OCI-M1 (cell line): ENCODE measurements around the gene BHLHE40.
"Not testable (repeated sequence)": the region's sequence is repeated elsewhere in the genome, so short reads cannot be mapped to it uniquely, and the experiment has no call there.

Experiments
- DNase-seq: peaks from one replicate; lab custom pipeline; 2025; lab: John Stamatoyannopoulos, UW

Gene BHLHE40

DNA sequence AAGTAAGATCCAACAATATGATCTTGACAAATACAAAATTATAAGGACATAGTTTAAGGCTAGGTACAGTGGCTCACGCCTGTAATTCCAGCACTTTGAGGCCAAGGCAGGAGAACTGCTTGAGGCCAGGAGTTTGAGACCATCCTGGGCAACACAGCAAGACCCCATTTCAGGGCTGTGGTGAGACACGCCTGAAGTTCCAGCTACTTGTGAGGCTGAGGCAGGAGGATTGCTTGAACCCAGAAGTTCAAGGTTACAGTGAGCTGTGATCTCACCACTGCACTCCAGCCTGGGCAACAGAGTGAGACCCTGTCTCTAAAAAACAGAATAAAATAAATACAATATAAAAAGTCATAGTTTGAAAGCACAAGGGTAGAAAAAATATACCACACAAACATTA lies 17.4 kb upstream of the BHLHE40 start:
- DNase-seq: not testable (repeated sequence)

DNA sequence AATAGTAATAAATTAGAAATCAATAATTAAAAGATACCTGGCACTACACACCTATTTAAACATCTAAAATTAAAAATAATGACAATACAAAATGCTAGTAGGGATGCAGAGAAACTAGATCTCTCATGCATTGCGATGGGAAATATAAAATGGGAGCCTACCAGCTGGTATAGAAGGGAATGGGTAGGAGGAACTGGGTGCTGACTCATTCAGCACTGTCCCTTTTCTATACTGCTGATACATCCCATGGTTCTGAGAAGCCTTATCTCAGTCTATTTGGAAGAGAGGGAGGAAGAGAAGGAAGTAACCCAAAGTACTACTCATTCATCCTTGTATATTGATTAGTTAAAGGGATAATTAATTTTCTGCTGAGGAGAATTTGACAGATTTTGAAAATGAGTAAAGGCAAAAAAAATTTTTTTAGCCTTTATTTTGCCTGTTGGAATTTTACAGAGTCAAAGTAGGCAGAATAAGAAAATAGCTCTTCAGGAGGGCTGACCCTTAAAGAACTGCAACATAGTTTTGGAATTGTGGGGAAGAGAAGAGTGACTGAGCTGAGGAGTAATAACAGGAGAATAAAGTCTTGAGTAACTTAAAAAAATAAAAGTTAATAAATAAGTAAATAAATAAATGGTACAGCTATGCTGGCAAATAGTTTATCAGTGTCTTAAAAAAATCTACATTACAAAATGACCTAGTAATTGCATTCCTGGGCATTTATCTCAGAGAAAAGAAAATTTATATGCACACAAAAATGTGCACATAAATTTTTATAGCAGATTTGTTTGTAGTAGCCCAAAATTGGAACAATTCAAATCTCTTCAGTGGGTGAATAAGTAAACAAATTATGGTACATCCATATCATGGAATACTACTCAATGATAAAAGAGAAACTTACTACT lies 15.3 kb upstream of the BHLHE40 start:
- peak; percentile 71 for DNase-seq

DNA sequence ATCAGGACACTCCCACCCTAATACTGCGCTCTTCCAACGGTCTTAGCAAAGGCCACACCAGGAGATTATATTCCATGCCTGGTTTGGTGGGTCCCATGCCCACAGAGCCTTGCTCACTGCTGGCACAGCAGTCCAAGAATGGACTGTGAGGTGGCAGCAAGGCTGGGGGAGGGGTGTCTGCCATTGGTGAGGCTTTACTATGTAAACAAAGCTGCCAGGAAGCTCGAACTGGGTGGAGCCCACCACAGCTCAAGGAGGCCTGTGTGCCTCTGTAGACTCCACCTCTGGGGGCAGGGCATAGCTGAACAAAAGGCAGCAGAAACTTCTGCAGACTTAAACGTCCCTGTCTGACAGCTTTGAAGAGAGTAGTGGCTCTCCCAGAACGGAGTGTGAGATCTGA lies 13.2 kb upstream of the BHLHE40 start:
- not testable (repeated sequence) for DNase-seq

DNA sequence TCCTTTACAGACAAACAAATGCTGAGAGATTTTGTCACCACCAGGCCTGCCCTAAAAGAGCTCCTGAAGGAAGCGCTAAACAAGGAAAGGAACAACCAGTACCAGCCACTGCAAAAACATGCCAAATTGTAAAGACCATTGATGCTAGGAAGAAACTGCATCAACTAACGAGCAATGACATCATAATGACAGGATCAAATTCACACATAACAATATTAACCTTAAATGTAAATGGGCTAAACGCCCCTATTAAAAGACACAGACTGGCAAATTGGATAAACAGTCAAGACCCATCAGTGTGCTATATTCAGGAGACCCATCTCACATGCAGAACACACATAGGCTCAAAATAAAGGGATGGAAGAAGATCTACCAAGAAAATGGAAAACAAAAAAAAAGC lies 11.6 kb upstream of the BHLHE40 start:
- DNase-seq: not testable (repeated sequence)

DNA sequence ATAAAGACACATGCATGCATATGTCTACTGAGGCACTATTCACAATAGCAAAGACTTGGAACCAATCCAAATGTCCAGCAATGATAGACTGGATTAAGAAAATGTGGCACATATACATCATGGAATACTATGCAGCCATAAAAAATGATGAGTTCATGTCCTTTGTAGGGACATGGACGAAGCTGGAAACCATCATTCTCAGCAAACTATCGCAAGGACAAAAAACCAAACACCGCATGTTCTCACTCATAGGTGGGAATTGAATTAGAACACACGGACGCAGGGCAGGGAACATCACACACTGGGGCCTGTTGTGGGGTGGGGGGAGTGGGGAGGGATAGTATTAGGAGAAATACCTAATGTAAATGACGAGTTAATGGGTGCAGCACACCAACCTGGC lies 7.8 kb upstream of the BHLHE40 start:
- DNase-seq: not testable (repeated sequence)

DNA sequence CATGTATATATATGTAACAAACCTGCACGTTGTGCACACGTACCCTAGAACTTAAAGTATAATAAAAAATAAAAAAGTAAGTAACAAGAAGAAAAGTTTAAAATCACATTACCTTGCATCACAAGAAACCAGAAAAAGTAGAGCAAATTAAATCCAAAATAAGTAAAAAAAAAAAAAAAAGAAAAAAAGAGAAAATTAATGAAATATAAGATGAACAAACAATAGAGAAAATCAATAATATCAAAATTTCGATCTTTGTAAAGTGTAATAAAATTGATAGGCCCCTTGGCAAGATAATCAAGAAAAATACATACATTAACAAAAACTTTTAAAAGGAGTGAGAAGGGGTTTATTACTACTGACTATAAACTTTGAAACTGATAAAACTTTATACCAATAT lies 7.4 kb upstream of the BHLHE40 start:
- no peak for DNase-seq

DNA sequence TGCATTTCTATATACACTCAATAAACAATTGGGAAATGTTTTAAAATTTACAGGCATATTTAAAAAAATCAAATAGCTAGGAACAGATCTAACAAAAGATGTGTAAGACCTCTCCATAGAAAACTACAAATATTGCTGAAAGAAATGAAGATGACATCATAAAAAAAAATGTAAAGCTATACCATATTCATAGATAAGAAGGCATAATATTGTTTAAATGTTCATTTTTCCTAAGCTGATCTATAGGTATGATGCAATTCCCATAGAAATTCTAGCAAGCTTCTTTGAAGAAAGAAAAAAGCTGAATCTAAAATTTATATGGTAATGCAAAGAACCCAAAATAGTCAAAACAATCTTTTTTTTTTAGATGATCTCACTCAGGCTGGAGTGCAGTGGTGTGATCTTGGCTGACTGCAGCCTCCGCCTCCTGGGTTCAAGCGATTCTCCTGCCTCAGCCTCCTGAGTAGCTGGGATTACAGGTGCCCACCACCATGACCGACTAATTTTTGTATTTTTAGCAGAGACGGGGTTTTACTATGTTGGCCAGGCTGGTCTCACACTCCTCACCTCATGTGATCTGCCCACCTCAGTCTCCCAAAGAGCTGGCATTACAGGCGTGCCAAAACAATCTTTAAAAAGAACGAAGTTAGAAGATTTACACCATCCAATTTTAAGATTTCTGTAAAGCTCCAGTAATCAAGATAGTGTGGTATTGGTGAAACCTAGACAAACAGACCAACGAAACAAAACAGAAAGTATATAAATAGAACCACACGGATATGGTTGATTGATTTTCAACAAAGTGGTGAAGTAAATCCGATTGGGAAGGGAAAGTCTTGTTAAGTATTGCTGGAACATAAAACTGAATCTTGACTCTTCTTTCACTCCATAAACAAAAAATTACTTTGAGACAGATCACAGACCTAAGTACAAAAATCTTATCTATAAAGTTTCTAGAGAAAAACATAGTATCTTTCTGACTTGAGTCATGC lies 6.3 kb upstream of the BHLHE40 start:
- DNase-seq: peak; percentile 71

DNA sequence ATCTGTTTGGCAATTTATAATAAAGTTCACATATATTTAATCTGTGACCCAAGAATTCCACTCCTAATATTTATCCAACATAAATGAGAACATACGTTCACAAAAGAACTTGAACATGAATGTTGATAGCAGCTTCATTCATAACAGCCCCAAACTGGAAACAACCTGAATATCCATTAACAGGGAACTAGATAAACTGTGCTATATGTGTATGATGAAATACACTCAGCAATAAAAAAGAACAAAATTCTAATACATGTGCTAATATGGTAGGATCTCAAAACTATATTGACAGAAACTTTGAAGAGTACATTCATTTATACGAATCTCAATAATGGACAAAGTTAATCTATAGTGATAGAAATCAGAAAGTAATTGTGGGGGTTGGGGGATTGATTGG lies 5.1 kb upstream of the BHLHE40 start:
- peak; percentile 53 for DNase-seq

DNA sequence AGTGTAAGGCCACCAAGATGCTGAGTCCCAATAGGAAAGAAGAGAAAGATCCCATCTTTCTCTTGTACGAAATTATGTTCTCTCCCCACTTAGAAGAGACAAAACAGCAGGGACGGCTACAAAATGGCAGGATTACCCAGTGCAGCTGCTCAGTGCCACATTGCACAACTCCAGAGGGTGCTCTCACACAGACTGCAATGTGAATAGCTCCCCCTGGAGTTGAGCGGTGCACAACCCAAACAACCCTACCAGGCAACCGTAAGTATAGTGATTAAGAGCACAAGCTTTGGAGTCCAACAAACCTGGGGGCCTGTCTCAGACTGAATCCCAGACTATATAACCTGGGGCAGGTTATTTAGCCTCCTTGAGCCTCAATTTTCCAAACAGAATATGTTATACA lies 3.1 kb upstream of the BHLHE40 start:
- peak; percentile 95 for DNase-seq

DNA sequence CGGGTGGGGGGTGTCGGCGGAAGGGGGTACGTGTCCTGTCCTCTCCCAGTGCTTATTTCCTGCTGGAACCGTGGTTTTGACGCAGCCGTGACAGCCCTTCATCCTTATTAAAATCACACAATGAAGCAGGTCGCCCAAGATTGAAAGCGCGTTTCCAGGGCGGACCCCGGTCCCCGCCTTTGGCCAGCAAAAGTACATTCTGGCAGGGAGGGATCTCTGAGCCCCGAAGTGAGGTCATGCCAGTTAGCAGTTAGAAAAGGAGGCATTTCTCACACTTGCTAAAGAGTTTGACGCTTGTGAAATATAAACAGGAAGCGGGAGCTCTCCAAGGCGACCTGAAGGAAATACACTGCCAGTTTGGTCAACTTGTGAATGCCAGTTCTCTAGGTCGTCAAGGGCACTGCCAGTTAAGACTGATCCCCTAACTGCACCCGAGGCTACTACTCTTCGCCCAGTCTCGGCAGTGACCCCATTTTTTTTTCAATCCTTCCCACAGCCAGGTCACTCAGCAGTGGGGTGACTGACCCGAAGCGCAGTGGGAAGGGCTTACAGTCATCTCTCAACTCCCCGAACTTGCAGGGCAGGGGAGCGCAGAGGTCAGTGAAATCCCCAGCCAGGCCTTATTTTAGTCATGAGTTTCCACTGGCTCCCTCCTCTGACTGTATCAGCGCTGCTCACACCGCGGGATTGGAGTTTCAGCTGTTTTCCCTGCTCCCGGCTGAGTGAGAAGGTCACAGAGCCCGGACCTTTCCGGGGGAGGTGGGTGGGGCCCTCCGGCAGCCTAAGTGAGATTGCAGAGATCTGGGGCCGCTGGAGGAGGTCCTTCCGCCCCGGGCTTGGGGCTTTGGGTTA lies 2.0 kb upstream of the BHLHE40 start:
- DNase-seq: peak; percentile 93

DNA sequence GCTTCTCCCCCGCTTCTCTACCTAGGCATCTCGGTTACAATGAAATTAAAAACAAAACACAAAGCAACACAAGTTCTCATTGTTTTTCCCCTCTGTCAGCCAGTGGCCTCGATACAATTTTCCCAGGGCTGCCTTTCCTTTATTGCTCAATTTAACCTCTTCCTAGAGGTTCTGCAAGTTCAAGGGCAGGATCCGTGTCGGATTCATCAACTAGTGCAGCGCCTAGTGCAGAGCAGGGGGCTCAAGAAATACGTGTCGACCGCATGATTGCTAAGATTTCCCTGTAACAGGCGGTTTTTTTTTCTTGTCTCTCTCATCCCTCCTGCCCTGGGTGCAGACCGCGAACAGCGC lies 1.4 kb upstream of the BHLHE40 start:
- peak; percentile 94 for DNase-seq

DNA sequence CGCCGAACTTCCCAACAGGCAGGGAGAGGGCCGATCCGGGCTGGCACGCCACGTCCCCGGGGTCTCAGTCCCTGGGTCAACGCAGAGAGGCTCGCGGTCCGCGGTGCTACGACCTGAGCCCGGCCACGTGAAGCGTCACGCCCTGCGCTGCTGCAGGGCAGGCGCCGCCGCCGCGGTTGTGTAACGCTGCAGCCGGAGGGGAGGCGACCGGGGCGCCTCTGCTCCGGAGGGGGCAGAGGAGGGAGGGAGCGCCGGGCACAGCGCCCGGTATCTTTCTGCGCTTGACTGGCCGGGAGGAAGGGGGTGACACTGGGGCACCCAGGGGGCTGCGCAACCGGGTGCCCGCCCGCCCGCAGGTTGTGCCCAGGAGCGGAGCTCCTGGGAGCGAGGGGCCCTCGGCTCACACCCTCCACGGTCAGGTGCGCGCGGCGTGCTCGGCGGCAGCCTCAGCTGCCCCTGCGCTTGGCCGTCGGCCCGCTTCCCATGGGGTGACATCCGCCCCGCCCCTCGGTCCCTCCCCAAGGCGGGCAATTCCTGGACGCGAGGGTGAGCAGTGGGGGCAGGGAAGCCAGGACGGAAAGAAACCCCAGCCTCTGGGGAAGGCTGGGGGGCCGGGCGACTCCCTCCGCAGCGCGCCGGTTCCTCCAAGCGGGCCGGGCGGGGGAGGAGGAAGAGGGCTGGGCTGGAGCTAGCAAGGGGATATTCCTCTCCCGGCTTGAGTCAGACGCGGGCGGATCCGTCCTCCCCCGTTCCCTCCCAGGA lies 852 bp upstream of the BHLHE40 start:
- DNase-seq: peak; percentile 99

DNA sequence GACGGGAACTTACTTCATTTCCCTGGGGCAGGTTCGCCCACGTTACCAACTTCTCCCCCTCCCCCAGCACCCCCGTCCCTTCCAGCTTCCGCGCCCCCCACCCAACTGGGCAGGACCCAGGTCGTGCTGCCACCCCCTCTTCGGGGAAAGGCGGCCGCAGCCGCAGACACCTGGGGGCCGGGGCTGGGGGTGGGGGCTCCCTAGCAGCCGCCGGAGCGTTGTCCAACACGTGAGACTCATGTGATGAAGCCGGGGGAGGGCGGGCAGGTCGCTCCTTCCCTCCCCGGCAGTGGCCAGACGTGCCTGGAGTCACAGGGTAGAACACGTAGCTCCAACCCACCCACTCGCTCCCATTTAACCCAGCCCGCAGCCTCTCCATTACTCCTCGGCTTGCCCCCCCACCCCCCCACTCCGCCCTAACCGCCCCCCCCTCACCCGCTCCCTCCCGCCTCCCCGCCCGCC lies 240 bp upstream of the BHLHE40 start:
- peak; percentile 99 for DNase-seq

DNA sequence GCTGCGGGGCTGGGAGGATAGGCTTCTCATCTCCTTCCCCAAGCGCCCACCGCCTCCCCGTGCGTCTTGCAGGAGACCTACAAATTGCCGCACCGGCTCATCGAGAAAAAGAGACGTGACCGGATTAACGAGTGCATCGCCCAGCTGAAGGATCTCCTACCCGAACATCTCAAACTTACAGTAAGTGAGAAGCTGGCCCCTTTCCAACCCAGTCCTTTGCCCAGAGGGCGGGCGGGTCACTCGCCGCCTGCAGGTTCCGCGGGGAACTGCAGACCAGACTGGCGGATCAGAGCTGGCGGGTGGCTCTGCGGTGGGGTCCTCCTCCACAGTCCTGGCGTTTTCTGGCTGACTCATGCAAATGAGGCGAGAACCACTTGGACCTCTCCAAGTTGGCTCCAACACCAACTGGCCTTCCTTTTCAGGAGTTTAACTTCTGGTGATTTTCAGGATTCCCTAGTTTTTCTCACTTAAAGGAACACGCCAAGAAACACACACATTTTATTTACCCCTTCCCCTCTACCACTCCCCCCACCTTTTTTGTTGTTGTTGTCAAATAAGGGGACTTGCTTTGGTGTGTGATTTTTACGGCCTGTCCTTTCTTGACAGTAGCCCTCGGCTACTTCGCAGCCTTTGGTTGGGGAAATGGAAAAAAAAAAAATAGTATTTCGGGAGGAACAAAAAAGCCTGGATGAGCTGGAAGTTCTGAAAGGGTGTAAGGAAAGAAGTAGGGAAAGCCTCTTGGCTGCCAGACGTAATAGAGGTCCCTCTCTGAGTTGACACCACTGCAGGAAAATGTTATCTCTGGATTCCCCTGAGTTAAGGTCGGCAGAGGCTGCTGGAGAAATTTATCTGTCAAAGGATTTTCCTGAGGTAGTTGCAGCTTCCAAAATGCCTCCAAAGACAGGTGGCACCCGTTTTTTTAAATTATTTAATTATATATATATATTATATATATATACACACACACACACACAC lies 1.3 kb downstream of the BHLHE40 start:
- peak; percentile 99 for DNase-seq

DNA sequence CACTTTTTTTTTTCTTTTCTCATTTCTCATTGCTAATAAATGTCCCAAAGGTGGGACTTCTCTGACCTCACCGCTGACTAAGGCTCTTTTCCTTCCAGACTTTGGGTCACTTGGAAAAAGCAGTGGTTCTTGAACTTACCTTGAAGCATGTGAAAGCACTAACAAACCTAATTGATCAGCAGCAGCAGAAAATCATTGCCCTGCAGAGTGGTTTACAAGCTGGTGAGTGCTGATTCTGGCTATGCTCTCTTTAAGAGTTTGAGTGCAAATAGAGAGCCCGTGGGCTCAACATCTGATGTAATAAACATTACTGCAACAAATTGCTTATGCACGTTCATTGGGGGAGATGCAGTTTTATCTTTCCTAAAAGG lies 2.0 kb downstream of the BHLHE40 start:
- DNase-seq: peak; percentile 80

DNA sequence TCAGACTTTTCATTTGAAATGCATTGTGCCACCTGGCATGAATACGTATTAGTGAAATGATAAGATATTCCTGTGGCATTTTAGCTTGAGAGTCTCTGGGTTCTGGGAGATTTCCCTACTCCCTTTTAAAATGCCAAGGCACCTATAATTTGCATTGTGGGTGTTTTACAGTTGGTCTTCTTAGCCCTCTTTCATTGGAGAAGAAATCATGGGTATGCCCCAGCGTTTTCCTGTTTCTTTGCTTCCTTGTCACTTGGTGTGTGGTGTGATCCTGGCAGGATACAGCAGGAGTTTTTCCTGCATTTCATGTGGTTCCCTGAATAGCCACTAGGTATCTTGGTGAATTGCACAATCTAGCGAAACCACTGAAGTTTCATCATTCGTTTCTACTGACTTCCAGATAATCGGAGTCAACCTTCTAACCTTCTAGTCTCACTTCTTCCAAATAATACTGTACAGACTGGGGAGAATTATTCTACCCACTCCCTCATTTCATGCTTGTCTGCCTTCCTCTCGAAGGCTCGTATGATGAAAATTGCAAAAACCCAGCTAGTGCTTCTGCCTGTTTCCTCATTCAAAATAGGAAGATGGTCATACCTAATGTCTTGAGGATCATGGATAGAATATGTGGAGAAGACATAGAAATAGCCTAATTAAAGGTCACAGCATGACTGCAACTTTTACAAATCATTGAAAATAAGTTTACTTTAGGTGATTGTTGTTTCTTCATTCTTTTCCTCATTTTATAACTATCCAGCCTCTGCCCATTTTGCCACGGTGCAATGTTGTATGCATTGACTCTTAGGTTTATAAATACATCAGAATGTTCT lies 2.6 kb downstream of the BHLHE40 start:
- peak; percentile 90 for DNase-seq

DNA sequence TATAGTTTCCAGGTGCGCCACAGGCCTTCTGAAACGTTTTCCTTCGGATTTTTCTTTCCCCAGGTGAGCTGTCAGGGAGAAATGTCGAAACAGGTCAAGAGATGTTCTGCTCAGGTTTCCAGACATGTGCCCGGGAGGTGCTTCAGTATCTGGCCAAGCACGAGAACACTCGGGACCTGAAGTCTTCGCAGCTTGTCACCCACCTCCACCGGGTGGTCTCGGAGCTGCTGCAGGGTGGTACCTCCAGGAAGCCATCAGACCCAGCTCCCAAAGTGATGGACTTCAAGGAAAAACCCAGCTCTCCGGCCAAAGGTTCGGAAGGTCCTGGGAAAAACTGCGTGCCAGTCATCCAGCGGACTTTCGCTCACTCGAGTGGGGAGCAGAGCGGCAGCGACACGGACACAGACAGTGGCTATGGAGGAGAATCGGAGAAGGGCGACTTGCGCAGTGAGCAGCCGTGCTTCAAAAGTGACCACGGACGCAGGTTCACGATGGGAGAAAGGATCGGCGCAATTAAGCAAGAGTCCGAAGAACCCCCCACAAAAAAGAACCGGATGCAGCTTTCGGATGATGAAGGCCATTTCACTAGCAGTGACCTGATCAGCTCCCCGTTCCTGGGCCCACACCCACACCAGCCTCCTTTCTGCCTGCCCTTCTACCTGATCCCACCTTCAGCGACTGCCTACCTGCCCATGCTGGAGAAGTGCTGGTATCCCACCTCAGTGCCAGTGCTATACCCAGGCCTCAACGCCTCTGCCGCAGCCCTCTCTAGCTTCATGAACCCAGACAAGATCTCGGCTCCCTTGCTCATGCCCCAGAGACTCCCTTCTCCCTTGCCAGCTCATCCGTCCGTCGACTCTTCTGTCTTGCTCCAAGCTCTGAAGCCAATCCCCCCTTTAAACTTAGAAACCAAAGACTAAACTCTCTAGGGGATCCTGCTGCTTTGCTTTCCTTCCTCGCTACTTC lies 3.8 kb downstream of the BHLHE40 start:
- no peak for DNase-seq
